Medulla oblongata (tissue), 1 donor: Measurements from ENCODE around the gene CGNL1.

Experiments used
- DNase-seq: peaks from one replicate; pipeline ENCODE4 v3.0.0-alpha.2; 2015; ENCODE audit errors: extremely low spot score

The CGNL1 gene

GRCh38 chr15:57455929-57456328, 79.6 kb downstream of the CGNL1 start:
- DNase-seq: no peak

- DNase-seq: no peak
Measured at GRCh38 chr15:57456559-57456958, 80.3 kb downstream of the CGNL1 start.

GRCh38 chr15:57457726-57458125, 81.4 kb downstream of the CGNL1 start:
- DNase-seq: no peak

GRCh38 chr15:57458356-57458781, 82.1 kb downstream of the CGNL1 start:
- no peak for DNase-seq

- DNase-seq: no peak
Measured at GRCh38 chr15:57460208-57460816, 84.0 kb downstream of the CGNL1 start.

GRCh38 chr15:57461541-57461940, 85.2 kb downstream of the CGNL1 start:
- DNase-seq: no peak

- DNase-seq: peak; percentile 26
Measured at GRCh38 chr15:57462381-57462780, 86.1 kb downstream of the CGNL1 start.

- DNase-seq: peak; percentile 48
Measured at GRCh38 chr15:57463360-57463759, 87.1 kb downstream of the CGNL1 start.

- no peak for DNase-seq
Measured at GRCh38 chr15:57464480-57464879, 88.2 kb downstream of the CGNL1 start.

- DNase-seq: no peak
Measured at GRCh38 chr15:57468486-57468885, 92.2 kb downstream of the CGNL1 start.

- no peak for DNase-seq
Measured at GRCh38 chr15:57470543-57470942, 94.2 kb downstream of the CGNL1 start.

GRCh38 chr15:57472861-57473260, 96.6 kb downstream of the CGNL1 start:
- DNase-seq: no peak

GRCh38 chr15:57476533-57476975, 100.2 kb downstream of the CGNL1 start:
- DNase-seq: no peak

- DNase-seq: no peak
Measured at GRCh38 chr15:57477736-57478522, 101.6 kb downstream of the CGNL1 start.

GRCh38 chr15:57479005-57479404, 102.7 kb downstream of the CGNL1 start:
- DNase-seq: no peak

- DNase-seq: no peak
Measured at GRCh38 chr15:57481038-57481705, 104.9 kb downstream of the CGNL1 start.

GRCh38 chr15:57485869-57486268, 109.6 kb downstream of the CGNL1 start:
- DNase-seq: no peak

GRCh38 chr15:57486833-57487232, 110.5 kb downstream of the CGNL1 start:
- no peak for DNase-seq

GRCh38 chr15:57489122-57489521, 112.8 kb downstream of the CGNL1 start:
- no peak for DNase-seq

- DNase-seq: no peak
Measured at GRCh38 chr15:57493351-57493750, 117.0 kb downstream of the CGNL1 start.

GRCh38 chr15:57494581-57494980, 118.3 kb downstream of the CGNL1 start:
- no peak for DNase-seq

GRCh38 chr15:57495041-57495440, 118.7 kb downstream of the CGNL1 start:
- no peak for DNase-seq
